A673 (cell line): Measurements from ENCODE around the gene ANK3. TPM values are rescaled to one million over a fixed set of nuclear protein-coding genes. Genes with fewer than 3 reads are reported as not detected.

ENCODE experiments used
- BruUV-seq: library from RNA; stranded (reverse); fragments of 400-500 nt; replicated peaks from 2 replicates; lab custom pipeline; 2021; lab: Mats Ljungman, UMichigan
- CTCF ChIA-PET: fragments of 300-600 bp; sonication (Branson Sonifier 250); formaldehyde crosslinking; loops from one replicate; lab custom pipeline; 2022; ENCODE audit warnings: antibody characterized with exemption; lab: Charles Lee
- POLR2A ChIA-PET: fragments of 300-600 bp; sonication (Branson Sonifier 250); formaldehyde crosslinking; loops from one replicate; lab custom pipeline; 2022; ENCODE audit warnings: antibody characterized with exemption; ENCODE audit not compliant: low non-redundant PET; lab: Charles Lee
- DNase-seq: peaks from one replicate; pipeline ENCODE4 v3.0.0-alpha.2; 2015; ENCODE audit warnings: low spot score
- H3K27ac ChIP-seq: fragments of 200-600 bp; sonication (generic); 2 replicates; pipeline ENCODE4 v1.5.1; 2016; ENCODE audit warnings: mixed run types, low read depth, mild to moderate bottlenecking, mixed read lengths, antibody characterized with exemption, low read length; ENCODE audit not compliant: poor library complexity, severe bottlenecking
- H3K27me3 ChIP-seq: fragments of 200-600 bp; sonication (generic); replicated peaks from 2 replicates; pipeline ENCODE4 v1.6.1; 2017; ENCODE audit warnings: mixed run types, low read depth, mild to moderate bottlenecking, mixed read lengths, antibody characterized with exemption, low read length; ENCODE audit not compliant: insufficient read depth, poor library complexity
- H3K36me3 ChIP-seq: fragments of 200-600 bp; sonication (generic); 2 replicates; pipeline ENCODE4 v1.6.1; 2016; ENCODE audit warnings: mixed run types, mild to moderate bottlenecking, mixed read lengths, antibody characterized with exemption, low read length; ENCODE audit not compliant: insufficient read depth, poor library complexity, severe bottlenecking
- H3K4me1 ChIP-seq: fragments of 200-600 bp; sonication (generic); 2 replicates; pipeline ENCODE4 v1.6.1; 2017; ENCODE audit warnings: mixed run types, mild to moderate bottlenecking, mixed read lengths, antibody characterized with exemption, low read length; ENCODE audit not compliant: insufficient read depth, poor library complexity, severe bottlenecking
- H3K4me3 ChIP-seq: fragments of 200-600 bp; sonication (generic); 2 replicates; pipeline ENCODE4 v1.5.1; 2016; ENCODE audit warnings: low read depth, mixed run types, mild to moderate bottlenecking, mixed read lengths, low read length; ENCODE audit not compliant: poor library complexity, severe bottlenecking
- H3K9me3 ChIP-seq: fragments of 200-600 bp; sonication (generic); 2 replicates; pipeline ENCODE4 v1.6.1; 2016; ENCODE audit warnings: mixed run types, low read depth, mild to moderate bottlenecking, mixed read lengths, antibody characterized with exemption, low read length; ENCODE audit not compliant: poor library complexity, severe bottlenecking
- CTCF ChIP-seq: fragments of 300-800, 200-600 bp; sonication (generic); conservative IDR thresholded peaks from 2 replicates; pipeline ENCODE4 v1.5.1; 2017; ENCODE audit warnings: low read depth, mild to moderate bottlenecking, antibody characterized with exemption, low read length, moderate library complexity, mixed read lengths
- EZH2 ChIP-seq: fragments of 200-600 bp; sonication (generic); IDR thresholded peaks from 2 replicates; pipeline ENCODE4 v1.6.1; 2017; ENCODE audit warnings: borderline replicate concordance, low read depth, mild to moderate bottlenecking, mixed read lengths, antibody characterized with exemption, low read length; ENCODE audit not compliant: poor library complexity, severe bottlenecking
- intact Hi-C: fragments of 100-400 bp; cut with micrococcal nuclease; formaldehyde crosslinking; loops from one replicate; pipeline ENCODE4 v1.10.0; 2022; ENCODE audit not compliant: unreplicated experiment
- total RNA-seq: library from RNA; stranded (reverse); gene quantifications from 2 replicates; pipeline ENCODE4 v1.2.3, GENCODE V29; 2021

ANK3 gene
- total RNA-seq, 1 experiment from 2014 or later = 13.5 TPM

GRCh38 chr10:60349426-60349825 is 40.2 kb downstream of the ANK3 start:
- ChIA-PET CTCF (no interaction called here), POLR2A (no interaction called here)
- BruUV-seq = no TSS peak

GRCh38 chr10:60348982-60349381 is 40.7 kb downstream of the ANK3 start:
- no peak for DNase-seq
- ChIA-PET CTCF (no interaction called here), POLR2A (no interaction called here)
- Histone ChIP-seq H3K36me3 (no peaks in the 10 kb centered on the region), H3K4me1 (no peaks in the 10 kb centered on the region), H3K27me3 (no peaks in the 10 kb centered on the region), H3K27ac (no peak overlapping the region), H3K9me3 (no peaks in the 10 kb centered on the region), H3K4me3 (no peak overlapping the region)
- TF ChIP-seq EZH2 (no peak), CTCF (no peak)
- no TSS peak for BruUV-seq
- intact Hi-C loops = no loop called here

More at GRCh38 chr10:60349426-60349825, 40.2 kb downstream of the ANK3 start:
- Histone ChIP-seq H3K27ac (no peak overlapping the region), H3K4me1 (no peaks in the 10 kb centered on the region), H3K9me3 (no peaks in the 10 kb centered on the region), H3K4me3 (no peak overlapping the region), H3K36me3 (no peaks in the 10 kb centered on the region), H3K27me3 (no peaks in the 10 kb centered on the region)
- intact Hi-C loops = no loop called here
- TF ChIP-seq EZH2 = no peak
- no peak for TF ChIP-seq CTCF
- DNase-seq = no peak

GRCh38 chr10:60347270-60347669 is 42.4 kb downstream of the ANK3 start:
- no TSS peak for BruUV-seq
- H3K4me3 ChIP-seq = no peak overlapping the region
- no peak for DNase-seq
- no peaks in the 10 kb centered on the region for H3K27me3 ChIP-seq
- H3K9me3 ChIP-seq = no peaks in the 10 kb centered on the region
- TF ChIP-seq CTCF = no peak
- no peak for TF ChIP-seq EZH2
- CTCF ChIA-PET = no interaction called here
- POLR2A ChIA-PET = no interaction called here
- H3K4me1 ChIP-seq = no peaks in the 10 kb centered on the region
- intact Hi-C loops = no loop called here
- H3K36me3 ChIP-seq = no peaks in the 10 kb centered on the region
- no peak overlapping the region for H3K27ac ChIP-seq
